ENCODE results near the gene COX6B2. TPM values are rescaled to one million over a fixed set of nuclear protein-coding genes. Genes with fewer than 3 reads are reported as not detected.

Gene COX6B2
- total and polyA plus RNA-seq, 2 of the 13 experiments (the other 11 are each of a cell fraction or from before 2014, with no cell fraction given): 0.21 TPM; not detected in 1

DNA sequence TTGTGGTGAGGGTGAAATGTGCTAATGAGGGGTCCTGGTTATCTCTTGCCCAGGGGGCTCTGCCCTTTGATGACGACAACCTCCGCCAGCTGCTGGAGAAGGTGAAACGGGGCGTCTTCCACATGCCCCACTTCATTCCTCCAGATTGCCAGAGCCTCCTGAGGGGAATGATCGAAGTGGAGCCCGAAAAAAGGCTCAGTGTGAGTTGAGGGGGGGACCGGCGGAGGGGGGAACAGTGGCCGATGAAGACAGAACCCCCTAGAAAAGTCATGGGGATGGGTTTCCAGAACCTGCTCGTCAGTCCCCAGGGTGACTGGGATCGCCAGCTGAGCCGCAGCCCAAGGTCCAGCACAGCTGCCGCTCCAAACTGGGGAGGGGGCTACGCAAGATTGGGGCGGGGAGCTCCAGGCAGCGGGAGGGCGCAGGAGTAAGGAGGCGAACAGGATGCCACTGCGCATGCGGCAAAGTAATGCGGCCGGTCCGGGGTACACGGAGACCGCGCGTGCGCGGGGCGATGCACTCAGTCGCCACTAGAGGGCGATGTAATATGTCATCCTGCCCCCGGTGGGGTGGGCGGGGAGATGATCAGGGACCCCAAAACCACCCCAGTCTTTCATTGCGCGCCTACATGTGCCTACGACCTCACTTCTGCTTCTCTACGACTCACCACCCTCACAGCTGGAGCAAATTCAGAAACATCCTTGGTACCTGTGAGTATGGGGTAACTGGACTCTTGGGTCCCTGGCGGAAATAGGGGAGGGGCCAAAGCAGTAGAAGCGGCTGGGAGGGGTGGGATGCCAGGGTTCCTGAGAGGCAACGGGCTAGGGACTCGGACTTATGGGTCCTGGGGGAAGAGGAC, 52.8 kb downstream of the COX6B2 start (continued):
- TF ChIP-seq ZBTB7B (CRISPR knock-in tag; IDR thresholded peaks at IDR 0.05) (peak; percentile 87), SRY (CRISPR knock-in tag; IDR thresholded peaks at IDR 0.05) (0 out of 2 replicates have a peak, but pooled peaks have one; percentile 18), HNRNPUL1 (IDR thresholded peaks at IDR 0.05; ENCODE audit: low read depth, low read length) (no peak), PHF5A (CRISPR knock-in tag; IDR thresholded peaks at IDR 0.05; ENCODE audit: low read depth, unreplicated experiment) (peak; percentile 47), ZNF430 (CRISPR knock-in tag; IDR thresholded peaks at IDR 0.05) (no peak), ZNF816 (CRISPR knock-in tag; IDR thresholded peaks at IDR 0.05; ENCODE audit: borderline replicate concordance) (no peak), ZFYVE20 (CRISPR knock-in tag; IDR thresholded peaks at IDR 0.05; ENCODE audit: borderline replicate concordance, low read depth) (no peak), MED1 (CRISPR knock-in tag; IDR thresholded peaks at IDR 0.05) (0 out of 2 replicates have a peak, but pooled peaks have one; percentile 36), ZFP90 (CRISPR knock-in tag; IDR thresholded peaks at IDR 0.05; ENCODE audit: borderline replicate concordance) (0 out of 2 replicates have a peak, but pooled peaks have one; percentile 42), YEATS4 (CRISPR knock-in tag; IDR thresholded peaks at IDR 0.05; ENCODE audit: borderline replicate concordance) (peak; percentile 53; the same call in 1 of the 2 replicates), SIX1 (CRISPR knock-in tag; IDR thresholded peaks at IDR 0.05; ENCODE audit: borderline replicate concordance) (no peak), ZC3H13 (CRISPR knock-in tag; IDR thresholded peaks at IDR 0.05) (peak; percentile 26; the same call in 1 of the 2 replicates), RXRB (CRISPR knock-in tag; IDR thresholded peaks at IDR 0.05; ENCODE audit: borderline replicate concordance) (peak; percentile 34; the same call in 1 of the 2 replicates), FOXK2 (IDR thresholded peaks at IDR 0.05) (no peak), GABPB1 (CRISPR knock-in tag; IDR thresholded peaks at IDR 0.05) (peak; percentile 49; the same call in 1 of the 2 replicates), SALL1 (CRISPR knock-in tag; IDR thresholded peaks at IDR 0.05) (peak; percentile 48), ZSCAN31 (CRISPR knock-in tag; IDR thresholded peaks at IDR 0.05; ENCODE audit: low read depth) (peak; percentile 57; the same call in 1 of the 2 replicates), FOXO1 (CRISPR knock-in tag; IDR thresholded peaks at IDR 0.05) (0 out of 2 replicates have a peak, but pooled peaks have one; percentile 15)
- TF ChIP-seq, protein P1, sequence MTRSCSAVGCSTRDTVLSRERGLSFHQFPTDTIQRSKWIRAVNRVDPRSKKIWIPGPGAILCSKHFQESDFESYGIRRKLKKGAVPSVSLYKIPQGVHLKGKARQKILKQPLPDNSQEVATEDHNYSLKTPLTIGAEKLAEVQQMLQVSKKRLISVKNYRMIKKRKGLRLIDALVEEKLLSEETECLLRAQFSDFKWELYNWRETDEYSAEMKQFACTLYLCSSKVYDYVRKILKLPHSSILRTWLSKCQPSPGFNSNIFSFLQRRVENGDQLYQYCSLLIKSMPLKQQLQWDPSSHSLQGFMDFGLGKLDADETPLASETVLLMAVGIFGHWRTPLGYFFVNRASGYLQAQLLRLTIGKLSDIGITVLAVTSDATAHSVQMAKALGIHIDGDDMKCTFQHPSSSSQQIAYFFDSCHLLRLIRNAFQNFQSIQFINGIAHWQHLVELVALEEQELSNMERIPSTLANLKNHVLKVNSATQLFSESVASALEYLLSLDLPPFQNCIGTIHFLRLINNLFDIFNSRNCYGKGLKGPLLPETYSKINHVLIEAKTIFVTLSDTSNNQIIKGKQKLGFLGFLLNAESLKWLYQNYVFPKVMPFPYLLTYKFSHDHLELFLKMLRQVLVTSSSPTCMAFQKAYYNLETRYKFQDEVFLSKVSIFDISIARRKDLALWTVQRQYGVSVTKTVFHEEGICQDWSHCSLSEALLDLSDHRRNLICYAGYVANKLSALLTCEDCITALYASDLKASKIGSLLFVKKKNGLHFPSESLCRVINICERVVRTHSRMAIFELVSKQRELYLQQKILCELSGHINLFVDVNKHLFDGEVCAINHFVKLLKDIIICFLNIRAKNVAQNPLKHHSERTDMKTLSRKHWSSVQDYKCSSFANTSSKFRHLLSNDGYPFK (CRISPR knock-in tag; IDR thresholded peaks at IDR 0.05; ENCODE audit: borderline replicate concordance): peak; percentile 49; the same call in 1 of the 2 replicates
- TF ChIP-seq, protein P2, sequence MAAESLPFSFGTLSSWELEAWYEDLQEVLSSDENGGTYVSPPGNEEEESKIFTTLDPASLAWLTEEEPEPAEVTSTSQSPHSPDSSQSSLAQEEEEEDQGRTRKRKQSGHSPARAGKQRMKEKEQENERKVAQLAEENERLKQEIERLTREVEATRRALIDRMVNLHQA (CRISPR knock-in tag; IDR thresholded peaks at IDR 0.05): no peak
- TF ChIP-seq, protein P3, sequence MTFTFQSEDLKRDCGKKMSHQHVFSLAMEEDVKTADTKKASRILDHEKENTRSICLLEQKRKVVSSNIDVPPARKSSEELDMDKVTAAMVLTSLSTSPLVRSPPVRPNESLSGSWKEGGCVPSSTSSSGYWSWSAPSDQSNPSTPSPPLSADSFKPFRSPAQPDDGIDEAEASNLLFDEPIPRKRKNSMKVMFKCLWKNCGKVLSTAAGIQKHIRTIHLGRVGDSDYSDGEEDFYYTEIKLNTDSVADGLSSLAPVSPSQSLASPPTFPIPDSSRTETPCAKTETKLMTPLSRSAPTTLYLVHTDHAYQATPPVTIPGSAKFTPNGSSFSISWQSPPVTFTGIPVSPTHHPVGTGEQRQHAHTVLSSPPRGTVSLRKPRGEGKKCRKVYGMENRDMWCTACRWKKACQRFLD (CRISPR knock-in tag; IDR thresholded peaks at IDR 0.05; ENCODE audit: borderline replicate concordance): no peak
- TF ChIP-seq, protein P4, sequence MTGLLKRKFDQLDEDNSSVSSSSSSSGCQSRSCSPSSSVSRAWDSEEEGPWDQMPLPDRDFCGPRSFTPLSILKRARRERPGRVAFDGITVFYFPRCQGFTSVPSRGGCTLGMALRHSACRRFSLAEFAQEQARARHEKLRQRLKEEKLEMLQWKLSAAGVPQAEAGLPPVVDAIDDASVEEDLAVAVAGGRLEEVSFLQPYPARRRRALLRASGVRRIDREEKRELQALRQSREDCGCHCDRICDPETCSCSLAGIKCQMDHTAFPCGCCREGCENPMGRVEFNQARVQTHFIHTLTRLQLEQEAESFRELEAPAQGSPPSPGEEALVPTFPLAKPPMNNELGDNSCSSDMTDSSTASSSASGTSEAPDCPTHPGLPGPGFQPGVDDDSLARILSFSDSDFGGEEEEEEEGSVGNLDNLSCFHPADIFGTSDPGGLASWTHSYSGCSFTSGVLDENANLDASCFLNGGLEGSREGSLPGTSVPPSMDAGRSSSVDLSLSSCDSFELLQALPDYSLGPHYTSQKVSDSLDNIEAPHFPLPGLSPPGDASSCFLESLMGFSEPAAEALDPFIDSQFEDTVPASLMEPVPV (CRISPR knock-in tag; IDR thresholded peaks at IDR 0.05): 0 out of 2 replicates have a peak, but pooled peaks have one; percentile 36

Data from HepG2 (cell line).